HG03108 (cell line): Measurements from ENCODE around the gene LMBRD2.
"Not testable (repeated sequence)": the region's sequence is repeated elsewhere in the genome, so short reads cannot be mapped to it uniquely, and the experiment has no call there.

Experiments
- ATAC-seq: cut with Tn5 transposase; IDR thresholded peaks from one replicate; pipeline ENCODE4 v1.9.1; 2021; ENCODE audit warnings: moderate library complexity; ENCODE audit not compliant: unreplicated experiment

Gene LMBRD2

DNA sequence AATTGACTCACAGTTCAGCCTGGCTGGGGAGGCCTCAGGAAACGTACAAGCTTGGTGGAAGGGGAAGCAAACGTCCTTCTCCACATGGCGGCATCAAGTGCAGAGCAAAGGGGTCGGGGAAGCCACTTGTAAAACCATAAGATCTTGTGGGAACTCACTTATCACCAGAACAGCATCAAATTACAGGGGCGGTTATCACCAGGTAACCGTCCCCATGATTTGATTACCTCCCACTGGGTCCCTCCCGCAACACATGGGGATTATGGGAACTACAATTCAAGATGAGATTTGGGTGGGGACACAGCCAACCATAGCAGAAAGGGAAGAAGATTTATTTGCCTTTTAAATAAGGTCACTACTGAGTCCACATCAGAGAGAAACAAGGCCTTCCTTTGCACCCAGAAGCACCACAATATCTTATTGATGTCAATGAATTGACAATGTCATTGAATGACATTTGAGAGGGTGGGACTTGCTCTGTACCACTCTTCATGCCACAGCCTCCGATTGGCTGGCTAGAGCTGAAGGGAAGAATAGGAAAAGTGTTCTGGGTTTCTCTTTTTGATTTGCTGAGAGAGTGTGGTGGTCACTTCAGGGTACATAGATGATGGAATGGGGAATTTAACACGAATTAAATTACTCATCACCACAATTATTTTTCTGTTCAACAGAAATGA is 11.3 kb upstream of the LMBRD2 start:
- no peak for ATAC-seq

DNA sequence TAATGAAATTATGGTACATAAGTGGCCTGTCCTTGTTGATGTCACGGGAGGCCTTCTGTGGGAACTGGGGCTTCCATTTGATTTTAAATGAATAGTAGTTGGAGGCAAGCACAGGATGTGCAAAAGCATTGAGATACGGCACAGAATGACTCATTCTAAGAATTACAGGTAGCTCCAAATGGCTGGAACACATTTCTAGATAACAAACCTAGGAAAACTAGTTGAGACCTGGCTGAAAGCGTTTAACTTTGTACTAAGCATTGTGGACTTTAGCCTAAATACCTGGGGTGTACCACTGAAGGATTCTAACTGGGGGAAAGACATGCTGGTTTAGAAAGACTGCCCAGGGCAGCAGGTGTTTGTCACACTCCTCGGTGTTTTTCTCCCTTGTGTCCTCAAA is 9.7 kb upstream of the LMBRD2 start:
- no peak for ATAC-seq

DNA sequence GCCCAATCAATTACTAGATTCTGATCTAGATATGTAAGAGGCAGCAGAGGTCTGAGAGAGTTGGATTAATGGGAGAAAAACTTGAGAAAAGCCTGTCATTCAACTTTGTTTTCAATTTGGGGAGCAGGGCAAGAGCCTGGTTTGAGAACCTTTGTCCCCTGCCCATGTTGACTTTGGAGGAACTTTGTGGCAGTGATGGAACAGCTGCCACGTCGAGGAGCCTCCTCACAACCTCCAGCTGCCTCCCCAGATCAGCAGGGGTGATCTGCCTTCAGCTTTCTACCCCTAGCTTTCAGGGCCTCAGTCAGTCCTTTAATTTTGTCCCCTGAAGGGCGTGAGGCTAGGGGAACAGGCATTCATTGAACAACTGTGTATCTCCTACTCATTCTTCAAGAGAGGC is 8.9 kb upstream of the LMBRD2 start:
- no peak for ATAC-seq

DNA sequence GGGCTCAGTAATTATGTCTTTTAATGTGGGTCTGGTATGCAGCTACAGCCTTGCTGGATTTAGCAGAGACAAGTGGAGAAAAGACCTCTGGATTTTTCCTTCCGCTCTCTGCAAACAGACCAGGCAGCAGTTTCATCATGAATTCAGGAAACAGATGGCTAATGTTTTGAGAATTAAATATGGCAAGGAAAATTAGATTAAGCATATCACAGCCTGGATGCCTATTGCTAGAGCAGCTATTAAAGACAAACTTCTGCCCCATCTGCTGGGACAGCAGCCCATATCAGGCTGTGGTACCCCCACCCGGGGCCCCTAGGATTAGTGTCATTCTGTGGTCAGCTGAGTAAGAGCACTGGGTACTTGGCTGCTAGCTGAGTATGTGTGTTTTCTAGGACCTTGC is 6.5 kb upstream of the LMBRD2 start:
- ATAC-seq: no peak

DNA sequence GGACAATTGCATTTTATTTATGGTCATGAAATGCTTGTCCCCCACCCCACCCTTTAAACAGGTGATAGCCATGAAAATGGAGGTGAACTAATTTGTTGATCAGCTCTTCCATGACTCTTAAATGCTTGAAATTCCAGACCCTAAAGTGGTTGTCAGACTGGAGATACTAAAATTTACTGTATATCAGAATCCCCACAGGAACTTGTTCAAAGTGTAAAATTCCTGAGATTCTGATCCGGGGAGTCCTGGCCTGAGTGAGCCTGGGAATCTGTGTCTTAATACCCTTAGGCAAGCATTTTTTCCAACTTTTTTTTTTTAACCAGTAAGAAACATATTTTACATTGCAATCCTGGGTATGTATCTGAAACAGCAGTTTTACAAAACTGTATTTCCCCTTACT is 4.9 kb upstream of the LMBRD2 start:
- ATAC-seq: no peak

DNA sequence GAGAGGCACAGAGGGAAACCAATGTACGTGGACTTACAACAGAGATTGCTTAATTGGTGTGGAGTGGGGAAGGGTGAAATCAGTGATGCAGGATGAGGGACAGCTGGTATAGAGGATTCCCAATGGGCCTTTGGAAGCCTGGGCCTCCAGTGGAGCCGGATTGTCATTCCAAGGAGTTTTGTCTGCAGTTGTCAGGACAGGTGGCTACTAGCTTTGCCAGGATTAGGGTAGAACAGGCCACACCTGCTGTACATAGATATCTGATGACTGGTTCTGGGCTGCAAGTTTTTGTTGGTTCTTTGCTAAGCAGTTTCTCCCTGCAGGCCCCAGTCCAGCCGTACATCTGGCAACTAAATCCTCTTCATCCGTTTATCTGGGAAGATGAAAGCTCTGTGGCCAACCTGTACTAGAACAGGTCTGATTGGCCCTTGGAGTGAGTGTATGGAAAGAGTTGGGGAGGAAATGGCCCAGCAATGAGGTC is 4.5 kb upstream of the LMBRD2 start:
- ATAC-seq: no peak

DNA sequence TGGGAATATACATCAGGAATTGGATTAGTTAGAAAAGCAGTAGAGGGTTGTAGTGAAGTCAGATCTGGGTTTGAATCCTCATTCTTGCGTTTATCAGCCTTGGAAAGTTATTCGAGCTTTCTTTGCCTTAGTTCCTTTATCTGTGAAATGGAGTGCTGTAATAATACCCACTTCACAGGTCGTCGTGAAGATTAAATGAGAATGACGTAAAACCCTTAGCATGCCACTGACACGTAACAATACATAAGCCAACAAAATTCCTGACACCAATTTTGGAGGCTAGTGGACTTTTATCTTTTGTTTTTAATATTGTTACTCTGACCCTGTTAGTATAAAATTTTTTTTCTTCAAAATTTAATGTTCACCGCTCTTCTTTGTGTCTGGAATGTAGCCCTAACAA is 3.6 kb upstream of the LMBRD2 start:
- ATAC-seq: no peak

DNA sequence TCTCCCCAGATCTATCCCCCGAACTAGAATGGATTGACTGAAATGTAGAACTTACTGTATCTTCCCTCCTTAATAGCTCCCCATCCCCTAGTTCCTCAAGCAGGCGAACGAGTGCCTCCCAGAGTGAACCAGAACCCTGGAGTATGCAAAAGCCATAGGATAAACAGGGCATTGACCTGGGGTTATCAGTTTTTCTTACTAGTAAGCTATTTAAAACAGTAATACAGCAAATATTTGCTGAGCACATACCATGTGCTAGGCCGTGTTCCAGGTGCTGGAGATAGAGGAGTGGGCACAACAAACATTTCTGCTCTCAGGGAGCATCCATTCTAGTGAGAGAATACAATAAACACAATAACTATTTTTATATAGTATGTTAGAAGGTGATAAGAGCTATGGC is 2.0 kb upstream of the LMBRD2 start:
- ATAC-seq: no peak

DNA sequence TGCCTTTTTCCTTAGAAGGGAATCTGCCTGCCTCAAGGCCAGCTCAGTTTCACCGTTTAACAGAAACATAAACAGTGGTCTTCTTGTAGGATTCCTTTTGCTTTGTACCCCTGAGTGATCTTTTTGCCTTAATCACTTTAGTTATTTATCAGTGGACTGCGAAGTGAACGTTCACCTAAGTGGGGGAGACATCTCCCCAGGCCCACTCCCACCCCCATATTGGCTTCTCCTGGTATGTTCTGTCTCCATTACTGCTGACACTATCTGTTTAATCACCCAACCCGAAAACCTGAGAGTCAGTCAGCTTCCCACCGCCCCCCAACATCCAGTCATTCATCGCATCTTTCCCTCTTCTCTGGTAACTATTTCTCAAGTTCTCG is 1.6 kb upstream of the LMBRD2 start:
- ATAC-seq: no peak

DNA sequence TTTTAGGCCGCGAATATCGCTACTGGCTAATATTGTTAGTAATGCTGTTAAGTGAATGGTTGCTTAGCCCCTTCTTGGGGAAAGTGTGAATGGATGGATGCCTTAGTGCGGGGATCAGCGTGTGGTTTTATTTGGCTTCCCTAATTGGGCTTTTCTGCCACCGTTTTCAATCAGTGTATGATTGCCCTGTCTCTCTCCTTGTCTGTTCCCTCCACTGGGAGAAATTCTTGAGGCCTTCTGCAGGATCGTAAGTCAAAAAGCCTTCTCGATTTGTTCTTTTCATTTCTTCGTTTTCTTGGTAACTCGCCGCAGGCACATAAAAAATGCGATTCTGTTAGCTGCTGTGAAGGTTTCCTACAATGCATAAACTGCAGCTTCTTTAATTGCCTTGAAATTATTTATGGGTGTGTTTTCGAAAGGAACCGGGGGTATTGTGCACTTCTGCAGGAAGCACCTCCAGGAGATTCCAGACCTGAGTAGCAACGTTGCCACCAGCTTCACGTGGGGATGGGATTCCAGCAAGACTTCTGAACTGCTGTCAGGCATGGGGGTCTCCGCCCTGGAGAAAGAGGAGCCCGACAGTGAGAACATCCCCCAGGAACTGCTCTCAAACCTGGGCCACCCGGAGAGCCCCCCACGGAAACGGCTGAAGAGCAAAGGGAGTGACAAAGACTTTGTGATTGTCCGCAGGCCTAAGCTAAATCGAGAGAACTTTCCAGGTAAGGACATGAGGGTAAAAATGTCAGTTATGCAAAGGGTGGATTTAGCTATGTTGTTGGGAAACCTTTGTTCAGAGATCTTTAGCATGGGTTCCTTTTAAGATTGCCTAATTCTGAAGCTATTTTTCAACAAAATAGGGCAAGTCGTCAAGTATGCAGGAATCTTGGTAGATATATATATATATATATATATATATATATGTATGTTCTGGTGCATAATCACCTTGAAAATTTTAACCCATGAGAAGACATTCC is 924 bp upstream of the LMBRD2 start:
- no peak for ATAC-seq

DNA sequence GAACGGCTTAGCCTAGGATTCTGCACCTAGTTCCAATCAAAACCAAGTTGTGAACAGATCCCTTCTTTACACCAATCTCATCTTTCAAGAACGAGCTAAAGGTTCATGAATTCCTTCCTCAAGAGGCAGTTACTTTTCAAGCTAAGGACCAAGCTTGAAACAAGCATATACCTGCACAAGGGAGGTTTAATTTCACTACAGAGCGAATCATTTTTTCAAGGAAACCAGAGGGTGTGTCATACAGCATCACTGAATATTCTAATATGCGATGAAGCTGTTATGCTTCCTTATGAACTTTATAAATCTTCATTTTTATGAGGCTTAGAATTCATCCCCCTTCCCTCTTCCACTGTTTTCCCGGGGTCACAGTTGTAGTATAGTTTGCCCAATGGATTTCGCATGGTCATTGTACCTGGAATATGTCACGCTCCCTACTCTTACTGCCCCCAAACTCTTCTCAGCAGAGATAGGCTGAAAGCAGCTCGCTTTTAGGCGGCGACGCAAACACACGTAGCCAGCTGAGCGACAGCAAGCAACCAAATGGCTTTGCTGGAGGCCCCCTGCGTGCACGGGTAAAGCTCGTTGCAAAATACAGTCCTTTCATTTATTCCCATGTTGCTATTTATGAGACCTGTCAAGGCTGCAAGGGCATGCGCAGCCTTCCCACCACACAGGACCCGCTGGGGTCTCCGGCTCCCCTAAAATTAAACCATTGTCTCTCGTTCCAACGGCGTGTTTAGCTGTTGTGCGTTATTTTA is 832 bp downstream of the LMBRD2 start:
- ATAC-seq: peak; percentile 33

DNA sequence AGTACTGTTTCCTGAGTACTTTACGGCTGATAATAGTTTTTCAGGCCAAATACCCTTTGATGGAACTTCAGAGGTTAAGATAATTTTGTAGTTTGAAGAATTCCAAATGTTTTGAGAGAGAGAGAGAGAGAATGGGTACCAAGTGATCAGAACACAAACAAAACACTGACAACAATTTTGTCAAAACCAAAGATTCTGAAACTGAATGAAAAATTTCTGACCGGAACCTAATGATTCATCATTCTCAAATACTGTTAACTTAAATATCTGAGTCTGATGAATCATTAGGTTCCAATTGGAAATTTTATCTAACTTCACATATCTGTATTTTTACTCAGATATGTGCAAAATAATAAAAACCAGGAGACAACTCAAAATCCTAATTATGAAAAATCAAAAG is 4.0 kb downstream of the LMBRD2 start:
- no peak for ATAC-seq

DNA sequence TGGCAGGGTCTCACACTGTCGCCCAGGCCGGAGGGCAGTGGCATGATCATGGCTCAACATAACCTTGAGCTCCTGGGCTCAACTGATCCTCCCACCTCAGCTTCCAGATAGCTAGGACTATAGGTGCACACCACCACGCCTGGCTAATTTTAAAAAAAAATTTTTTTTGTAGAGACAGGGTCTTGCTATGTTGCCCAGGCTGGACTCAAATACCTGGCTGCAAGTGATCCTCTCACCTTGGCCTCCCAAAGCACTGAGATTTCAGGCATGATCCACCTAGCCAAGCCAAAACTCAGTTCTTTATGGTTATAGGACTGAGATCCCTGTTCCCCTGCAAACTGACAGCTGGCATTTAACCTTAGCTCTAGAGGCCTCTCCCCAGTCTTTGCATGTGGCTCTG is 5.3 kb downstream of the LMBRD2 start:
- ATAC-seq: no peak

DNA sequence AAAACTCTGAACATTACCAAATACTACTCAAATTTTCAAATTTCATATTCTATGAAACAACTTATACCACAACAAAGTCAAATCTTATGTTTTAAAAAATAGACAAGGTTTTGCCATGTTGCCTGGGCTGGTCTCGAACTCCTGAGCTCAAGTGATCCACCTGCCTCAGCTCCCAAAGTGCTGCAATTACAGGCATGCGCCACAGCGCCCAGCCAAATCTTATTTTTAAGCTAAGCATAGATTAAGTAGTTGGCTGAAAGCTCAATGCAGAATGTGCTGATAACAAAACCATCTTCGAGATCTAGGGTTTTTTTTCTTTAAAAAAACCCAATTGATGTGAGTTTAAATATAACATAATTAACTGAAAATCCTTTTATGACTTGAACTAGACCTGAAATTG is 6.4 kb downstream of the LMBRD2 start:
- ATAC-seq: no peak

DNA sequence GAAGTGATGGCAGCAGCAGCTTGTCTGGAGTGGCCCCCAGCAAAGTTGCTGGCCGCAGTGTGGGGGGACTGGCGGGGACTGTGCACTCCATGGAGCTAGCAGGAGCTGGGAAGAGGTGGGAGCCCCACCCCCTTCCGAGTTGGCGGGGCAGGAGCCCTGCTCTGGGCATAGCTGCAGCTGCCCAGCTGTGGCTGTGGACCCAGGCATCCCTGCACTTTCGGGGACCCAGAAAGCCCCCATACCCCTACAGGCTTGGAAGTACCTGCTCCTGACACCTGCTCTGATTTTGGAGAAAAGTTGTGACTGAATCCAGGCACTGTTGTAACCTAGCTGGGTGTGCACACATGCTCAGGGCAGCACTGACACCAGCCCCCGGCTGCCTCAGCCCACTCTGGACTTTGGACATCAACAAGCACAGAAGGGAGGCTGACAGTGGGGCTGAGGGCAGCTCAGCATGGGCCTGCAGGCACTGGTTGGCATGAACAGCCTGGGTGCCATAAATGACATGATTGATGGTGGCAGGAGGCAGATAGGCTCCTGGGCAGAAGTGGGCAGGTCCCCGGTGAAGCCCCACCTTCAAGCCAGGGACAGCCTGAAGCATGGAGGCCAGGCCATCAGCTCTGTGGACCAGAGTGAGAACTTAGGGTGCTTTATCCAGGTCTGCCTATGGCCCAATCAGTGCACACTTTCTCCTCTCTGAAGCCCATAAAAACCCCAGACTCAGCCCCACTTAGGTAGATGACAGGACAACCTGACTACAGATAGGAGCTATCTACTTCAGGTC is 12.6 kb downstream of the LMBRD2 start:
- no peak for ATAC-seq

DNA sequence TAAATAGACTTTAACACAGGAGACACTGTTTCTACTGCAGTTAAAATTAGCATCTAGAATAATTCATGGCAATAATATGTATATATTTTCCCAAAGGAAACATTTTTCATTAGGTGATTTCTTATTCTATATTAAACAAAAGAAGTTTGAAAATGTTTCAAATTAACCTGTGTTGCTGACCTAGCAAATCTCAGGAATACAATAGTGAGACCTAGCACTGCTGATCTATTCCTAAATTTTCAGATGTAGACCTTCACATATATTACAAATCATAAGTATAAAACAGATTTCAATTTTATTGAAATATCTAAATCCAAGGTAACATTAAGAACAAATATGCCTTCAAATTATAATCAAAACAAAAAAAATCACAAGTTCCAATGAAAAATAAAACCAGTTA is 15.1 kb downstream of the LMBRD2 start:
- no peak for ATAC-seq

DNA sequence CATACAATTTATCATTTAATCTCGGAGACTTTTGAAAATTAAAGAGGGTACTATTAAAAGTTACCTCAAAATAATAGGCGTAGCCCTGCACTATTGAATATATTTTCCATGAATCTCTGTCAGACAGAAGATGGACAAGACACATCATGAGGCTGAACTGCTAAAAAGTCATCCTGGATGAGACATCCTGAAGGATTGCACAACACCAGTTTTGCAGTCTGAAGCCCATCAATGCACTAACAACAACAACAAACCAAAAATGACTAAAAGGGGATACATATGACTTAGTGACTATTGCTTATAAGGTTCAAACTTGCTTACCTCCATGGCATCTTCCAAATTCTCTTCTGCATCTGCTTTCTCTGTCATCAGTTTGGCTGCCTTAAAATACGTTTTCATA is 15.7 kb downstream of the LMBRD2 start:
- no peak for ATAC-seq

DNA sequence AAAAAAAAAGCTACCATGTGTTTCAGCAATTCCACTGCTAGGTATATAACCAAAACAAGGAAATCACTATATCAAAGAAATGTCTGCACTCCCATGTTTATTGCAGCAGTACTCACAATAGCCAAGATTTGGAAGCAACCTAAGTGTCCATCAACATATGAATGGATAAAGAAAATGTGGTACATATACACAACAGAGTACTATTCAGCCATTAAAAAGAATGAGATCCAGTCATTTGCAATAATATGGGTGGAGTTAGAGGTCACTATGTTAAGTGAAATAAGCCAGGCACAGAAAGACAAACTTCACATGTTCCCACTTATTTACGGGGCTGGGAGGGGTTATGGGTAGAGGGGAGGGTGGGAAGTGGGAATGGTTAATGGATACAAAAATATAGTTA is 18.7 kb downstream of the LMBRD2 start:
- not testable (repeated sequence) for ATAC-seq

DNA sequence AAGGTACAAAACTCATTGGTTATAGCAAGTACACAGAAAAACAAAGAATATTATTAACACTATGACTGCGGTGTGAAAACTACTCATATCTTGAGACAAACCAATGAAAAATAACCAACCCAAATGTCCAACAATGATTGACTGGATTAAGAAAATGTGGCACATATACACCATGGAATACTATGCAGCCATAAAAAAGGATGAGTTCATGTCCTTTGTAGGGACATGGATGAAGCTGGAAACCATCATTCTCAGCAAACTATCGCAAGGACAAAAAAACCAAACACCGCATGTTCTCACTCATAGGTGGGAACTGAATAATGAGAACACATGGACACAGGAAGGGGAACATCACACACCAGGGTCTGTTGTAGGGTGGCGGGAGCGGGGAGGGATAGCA is 22.0 kb downstream of the LMBRD2 start:
- not testable (repeated sequence) for ATAC-seq

DNA sequence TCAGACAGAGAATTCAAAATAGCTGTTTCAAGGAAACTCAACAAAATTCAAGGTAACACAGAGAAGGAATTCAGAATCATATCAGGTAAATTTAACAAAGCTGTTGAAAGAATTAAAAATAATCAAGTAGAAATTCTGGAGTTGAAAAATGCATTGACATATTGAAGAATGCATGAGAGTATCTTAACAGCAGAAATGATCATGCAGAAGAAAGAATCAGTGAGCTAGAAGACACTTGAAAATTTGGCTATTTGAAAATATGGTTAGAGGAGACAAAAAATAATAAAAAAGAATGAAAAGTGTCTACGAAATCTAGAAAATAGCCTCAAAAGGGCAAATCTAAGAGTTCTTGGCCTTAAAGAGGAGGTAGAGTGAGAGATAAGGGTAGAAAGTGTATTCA is 22.9 kb downstream of the LMBRD2 start:
- no peak for ATAC-seq

DNA sequence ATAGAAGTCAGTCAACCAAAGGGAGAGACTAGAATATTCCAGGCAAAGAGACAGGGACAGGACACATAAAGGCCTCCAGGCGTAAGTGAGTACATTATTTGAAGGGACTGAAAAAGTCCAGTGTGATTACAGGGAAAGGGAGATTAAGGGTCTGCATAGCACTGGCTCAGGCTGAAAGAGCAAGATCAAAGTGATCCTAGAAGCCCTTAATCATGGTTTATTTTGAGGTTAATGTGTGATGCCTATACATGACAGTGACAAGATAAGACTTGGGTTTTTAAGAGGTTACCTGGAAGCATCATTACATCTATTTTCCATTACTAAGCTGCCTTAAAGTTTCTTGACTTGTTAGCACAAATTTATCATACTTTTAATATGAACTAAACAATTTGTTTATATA is 25.8 kb downstream of the LMBRD2 start:
- no peak for ATAC-seq
